SK-N-SH (cell line): ENCODE results near the gene RBM42.

Experiments used
- CTCF ChIP-seq: fragments of 200-600 bp; sonication (generic); IDR thresholded peaks from 2 replicates; pipeline ENCODE4 v1.6.1; 2017; ENCODE audit warnings: antibody characterized with exemption, mild to moderate bottlenecking, moderate library complexity
- EP300 ChIP-seq, 2 experiments: IDR thresholded peaks; 2 replicates each; pipeline versions ENCODE4 v1.4.0 to v1.6.1; 2012; ENCODE audit warnings: borderline replicate concordance in 1 of 2, low read depth in 1 of 2, low read length in 1 of 2
- EZH2phosphoT487 ChIP-seq: fragments of 200-600 bp; sonication (generic); IDR thresholded peaks from 2 replicates; pipeline ENCODE4 v1.6.1; 2017; ENCODE audit warnings: low read depth, mixed run types, mild to moderate bottlenecking, antibody characterized with exemption, moderate library complexity, borderline replicate concordance
- FOSL2 ChIP-seq: IDR thresholded peaks from 2 replicates; pipeline ENCODE4 v1.4.0; 2012; ENCODE audit warnings: low read depth, mild to moderate bottlenecking, moderate library complexity, borderline replicate concordance
- MXI1 ChIP-seq: IDR thresholded peaks from 2 replicates; pipeline ENCODE4 v1.6.1; 2012; ENCODE audit warnings: mild to moderate bottlenecking, low read depth, low read length, improper control_type of control experiment
- NFIC ChIP-seq: IDR thresholded peaks from 2 replicates; pipeline ENCODE4 v1.4.0; 2012; ENCODE audit warnings: borderline replicate concordance
- PBX3 ChIP-seq: IDR thresholded peaks from 2 replicates; pipeline ENCODE4; 2012
- POLR2AphosphoS5 ChIP-seq: IDR thresholded peaks from 2 replicates; pipeline ENCODE4 v1.6.1; 2012; ENCODE audit warnings: low read depth, low read length
- RCOR1 ChIP-seq: fragments of 150-350 bp; IDR thresholded peaks from 2 replicates; pipeline ENCODE4 v1.6.1; 2017; ENCODE audit warnings: antibody characterized with exemption, low read length
- TAF1 ChIP-seq: IDR thresholded peaks from 2 replicates; pipeline ENCODE4 v1.6.1; 2012; ENCODE audit warnings: low read depth, mild to moderate bottlenecking, low read length, moderate library complexity, borderline replicate concordance
- TEAD4 ChIP-seq: IDR thresholded peaks from 2 replicates; pipeline ENCODE4 v1.4.0; 2012; ENCODE audit warnings: mild to moderate bottlenecking, borderline replicate concordance; ENCODE audit not compliant: insufficient read depth
- USF2 ChIP-seq: fragments of 150-350 bp; IDR thresholded peaks from 2 replicates; pipeline ENCODE4 v1.6.1; 2017; ENCODE audit warnings: antibody characterized with exemption, low read length, low read depth, borderline replicate concordance
- YY1 ChIP-seq: IDR thresholded peaks from 2 replicates; pipeline ENCODE4 v1.4.0; 2012; ENCODE audit warnings: low read depth, mild to moderate bottlenecking
- TF ChIP-seq, protein P1 (sequence below): IDR thresholded peaks from 2 replicates; pipeline ENCODE4 v1.4.0; 2012; ENCODE audit warnings: low read depth, borderline replicate concordance

DNA sequence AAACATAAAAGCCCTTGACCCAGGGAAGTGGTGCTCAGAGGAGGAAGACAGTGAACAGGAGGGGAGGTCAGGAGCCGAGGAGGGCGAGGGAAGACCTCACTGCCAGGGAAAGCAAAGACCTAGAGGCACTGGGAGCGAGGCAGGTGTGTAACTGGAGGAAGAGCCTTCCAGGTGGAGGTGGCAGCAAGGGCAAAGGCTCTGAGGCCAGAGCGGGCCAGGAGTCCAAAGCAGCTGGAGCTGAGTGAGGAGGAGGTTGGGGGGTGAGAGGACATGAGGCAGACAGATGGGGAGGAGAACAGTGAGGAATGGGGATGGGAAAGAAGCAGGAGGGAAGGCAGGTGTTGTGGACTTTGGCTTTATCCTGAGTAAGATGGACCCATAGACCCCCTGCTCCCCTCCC is 41.1 kb downstream of the RBM42 start:
- TF ChIP-seq CTCF (no peak), MXI1 (no peak), RCOR1 (no peak), EP300 (IDR thresholded peaks at IDR 0.05; ENCODE audit: borderline replicate concordance in 1 of 2, low read depth in 1 of 2, low read length in 1 of 2) (no peak), TAF1 (no peak), NFIC (no peak), EZH2phosphoT487 (no peak), POLR2AphosphoS5 (no peak), YY1 (no peak), FOSL2 (no peak), USF2 (no peak), PBX3 (no peak), TEAD4 (no peak)
- TF ChIP-seq, protein P1, sequence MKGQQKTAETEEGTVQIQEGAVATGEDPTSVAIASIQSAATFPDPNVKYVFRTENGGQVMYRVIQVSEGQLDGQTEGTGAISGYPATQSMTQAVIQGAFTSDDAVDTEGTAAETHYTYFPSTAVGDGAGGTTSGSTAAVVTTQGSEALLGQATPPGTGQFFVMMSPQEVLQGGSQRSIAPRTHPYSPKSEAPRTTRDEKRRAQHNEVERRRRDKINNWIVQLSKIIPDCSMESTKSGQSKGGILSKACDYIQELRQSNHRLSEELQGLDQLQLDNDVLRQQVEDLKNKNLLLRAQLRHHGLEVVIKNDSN, result no peak
